Glomerular visceral epithelial cell (primary cell): Measurements from ENCODE around the gene FBXO17.

ENCODE experiments used
- DNase-seq: peaks from one replicate; pipeline ENCODE4 v3.0.0-alpha.2; 2016; ENCODE audit errors: extremely low spot score

FBXO17 gene

GRCh38 chr19:38891771-38892170 is 83.8 kb downstream of the FBXO17 start:
- DNase-seq = no peak
